Non-pigmented ciliary epithelial cell (primary cell): Measurements from ENCODE around the gene HCFC1R1.

ENCODE experiments used
- DNase-seq: peaks from one replicate; pipeline ENCODE4 v3.0.0-alpha.2; 2010; ENCODE audit warnings: low read depth

The HCFC1R1 gene

GRCh38 chr16:3001316-3001715, 22.4 kb downstream of the HCFC1R1 start:
- DNase-seq: no peak

DNA sequence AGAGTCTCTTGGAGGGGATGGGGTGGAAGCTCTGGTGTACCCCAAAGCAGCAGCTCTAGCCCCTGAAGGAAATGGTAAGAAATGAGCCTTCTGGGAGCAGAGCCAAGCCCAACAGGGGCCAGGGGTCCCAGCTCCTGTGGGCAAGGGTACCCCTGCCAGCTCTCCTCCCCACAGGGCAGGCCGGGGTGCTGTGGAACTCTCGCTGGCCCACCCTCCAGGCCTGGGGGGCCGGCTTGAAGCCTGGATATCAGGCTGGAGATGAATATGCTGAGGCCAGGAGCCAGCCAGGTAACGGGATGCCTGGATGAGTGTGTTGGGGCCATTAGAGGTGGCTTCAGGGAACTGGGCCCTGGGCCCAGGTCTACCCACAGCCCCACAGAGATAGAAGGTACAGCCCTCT, 23.2 kb downstream of the HCFC1R1 start:
- DNase-seq: no peak

DNA sequence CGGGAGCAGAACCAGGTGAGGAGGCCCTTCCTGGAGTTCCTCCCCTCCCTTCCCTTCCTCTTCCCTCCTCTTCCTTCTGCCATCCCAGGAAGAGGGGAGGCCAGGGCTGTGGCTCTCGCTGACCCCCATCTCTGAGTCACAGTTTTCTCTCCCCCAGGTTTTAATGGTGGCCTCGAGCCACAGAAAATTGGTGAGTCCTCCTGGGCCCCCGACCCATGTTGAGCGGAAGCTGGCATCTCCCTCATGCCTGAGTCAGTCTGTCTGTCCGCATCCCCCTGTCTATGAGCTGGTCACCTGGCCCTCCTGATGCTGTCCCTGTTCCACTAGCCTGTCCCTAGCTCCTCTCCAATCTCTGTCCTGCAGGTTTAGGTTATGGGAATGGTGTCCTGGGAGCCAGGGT, 23.8 kb downstream of the HCFC1R1 start:
- no peak for DNase-seq

GRCh38 chr16:2996298-2996697, 27.4 kb downstream of the HCFC1R1 start:
- DNase-seq: no peak

DNA sequence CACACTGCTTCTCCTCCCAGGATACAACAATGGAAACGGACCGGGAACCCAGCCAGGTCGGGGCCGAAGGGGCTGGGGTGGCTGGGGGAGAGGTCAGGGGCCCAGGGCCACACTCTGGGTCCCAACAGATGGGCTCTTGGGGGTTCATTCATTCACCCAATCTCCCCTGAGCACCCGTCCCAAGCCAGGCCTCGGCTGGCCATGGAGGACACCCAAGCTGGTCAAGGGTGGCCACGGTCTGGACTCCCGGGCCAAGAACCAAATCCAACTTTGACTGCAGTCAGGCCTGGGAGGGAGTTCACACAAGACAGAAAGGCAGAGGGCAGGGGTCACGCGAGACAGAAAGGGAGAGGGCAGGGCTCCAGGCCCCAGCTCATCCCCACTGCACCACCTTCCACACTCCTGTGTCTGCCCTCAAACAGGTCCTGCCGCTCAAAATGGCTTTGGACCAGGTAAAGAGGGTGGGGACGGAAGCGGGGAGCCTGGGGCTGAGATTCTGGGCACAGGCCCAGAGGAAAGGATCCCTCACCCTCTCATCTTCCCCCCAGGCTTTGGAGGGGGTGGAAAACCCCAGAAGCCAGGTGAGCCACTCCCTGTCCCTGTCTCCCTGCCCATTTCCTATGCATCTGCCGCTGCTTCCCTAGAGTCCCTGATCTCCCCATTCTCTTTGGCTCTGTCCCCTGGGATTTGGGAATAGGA, 31.2 kb downstream of the HCFC1R1 start:
- DNase-seq: no peak

DNA sequence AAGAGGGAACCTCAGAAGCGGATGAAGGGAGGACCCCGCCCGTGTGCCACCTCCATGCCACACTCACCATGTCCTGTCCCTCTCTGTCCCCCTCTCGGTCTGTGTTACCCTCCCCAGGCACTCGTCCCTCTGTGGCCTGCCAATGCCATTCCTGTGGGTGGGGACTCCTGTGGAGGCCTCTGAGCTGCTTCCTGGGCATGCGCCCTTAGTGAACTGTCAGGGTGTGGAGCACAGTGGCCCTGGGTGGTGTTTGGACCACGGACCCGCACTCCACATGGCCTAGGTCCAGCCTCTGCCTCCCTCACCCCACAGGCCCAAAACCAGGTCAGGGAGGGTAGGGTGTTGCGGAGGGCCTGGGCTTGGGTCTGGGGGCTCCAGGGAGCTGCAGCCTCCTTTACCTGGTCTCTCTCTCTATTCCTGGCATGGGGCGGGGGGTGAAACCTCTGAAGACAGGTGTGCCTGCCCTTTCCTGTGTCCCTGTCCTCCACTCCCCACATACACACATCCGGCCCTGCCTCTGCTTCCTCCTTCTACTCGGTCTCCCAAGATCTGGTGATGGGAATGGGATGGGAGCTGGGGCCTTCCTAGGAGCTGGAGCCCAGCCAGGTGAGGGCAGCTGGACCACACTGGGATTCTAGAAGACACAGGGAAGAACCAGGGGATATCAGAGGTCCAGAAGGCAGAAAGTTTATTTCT, 32.0 kb downstream of the HCFC1R1 start:
- DNase-seq: no peak

DNA sequence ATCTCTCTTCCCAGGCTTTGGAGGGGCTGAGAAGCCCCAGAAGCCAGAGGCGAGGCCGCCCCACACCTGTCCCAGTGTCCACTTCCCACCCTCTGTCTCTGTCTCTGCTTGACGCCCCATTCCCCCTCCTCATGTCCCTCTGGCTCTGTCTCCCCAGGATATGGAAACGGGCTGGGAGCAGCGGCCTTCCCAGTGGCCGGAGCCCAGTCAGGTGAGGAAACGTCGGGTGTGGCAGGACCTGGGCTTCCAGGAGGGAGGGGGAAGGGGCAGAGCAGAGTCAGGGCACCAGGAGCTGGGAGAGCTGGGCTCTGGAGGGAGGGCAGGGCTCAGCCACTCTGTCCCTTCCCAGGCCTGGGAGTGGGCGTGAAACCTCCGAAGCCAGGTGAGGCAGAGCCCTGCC, 32.9 kb downstream of the HCFC1R1 start:
- no peak for DNase-seq

DNA sequence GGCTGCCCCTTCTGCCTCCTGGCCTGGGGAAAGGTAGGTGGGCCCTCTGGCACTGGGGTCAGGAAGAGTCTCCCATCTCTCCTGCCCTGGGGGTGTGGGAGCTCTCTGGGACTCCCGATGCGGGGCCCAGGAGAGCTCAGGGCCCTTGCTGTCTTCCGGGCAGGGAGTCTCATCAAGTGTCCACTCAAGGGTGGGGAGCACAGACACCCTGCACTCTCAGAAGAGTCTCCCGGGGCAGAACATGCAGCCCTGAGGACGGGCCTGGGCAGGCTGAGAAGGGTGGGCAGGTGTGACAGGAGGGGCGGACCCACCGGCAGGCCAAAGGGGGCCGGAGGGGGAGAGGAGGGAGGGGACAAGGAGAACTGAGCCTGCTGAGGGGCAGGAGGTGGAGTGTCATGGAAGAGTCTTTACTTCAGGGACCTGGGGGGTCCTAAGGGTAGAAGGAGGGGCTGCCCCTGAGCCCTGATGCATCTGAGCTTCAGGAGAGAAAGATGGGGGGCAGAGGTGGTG, 35.1 kb downstream of the HCFC1R1 start:
- no peak for DNase-seq

DNA sequence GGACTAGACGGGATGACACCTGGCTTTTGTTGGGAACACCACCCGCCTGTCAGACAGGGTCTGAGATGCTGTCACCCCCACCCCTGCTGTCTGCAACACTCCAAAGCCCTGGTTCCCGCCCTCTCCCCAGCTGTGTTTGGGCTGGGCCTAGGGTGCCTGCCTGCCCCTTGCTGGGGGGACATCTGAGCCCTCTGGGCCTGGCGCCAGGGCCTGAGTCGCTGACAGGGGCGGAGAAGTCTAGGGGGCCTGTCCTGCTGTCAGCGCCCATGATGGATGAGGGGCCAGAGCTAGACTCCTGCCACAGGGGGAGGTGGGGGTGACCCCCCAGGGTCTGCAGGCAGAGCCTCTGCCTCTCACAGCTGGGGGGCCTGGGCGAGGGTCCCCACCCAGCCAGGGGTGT, 35.9 kb downstream of the HCFC1R1 start:
- DNase-seq: no peak

DNA sequence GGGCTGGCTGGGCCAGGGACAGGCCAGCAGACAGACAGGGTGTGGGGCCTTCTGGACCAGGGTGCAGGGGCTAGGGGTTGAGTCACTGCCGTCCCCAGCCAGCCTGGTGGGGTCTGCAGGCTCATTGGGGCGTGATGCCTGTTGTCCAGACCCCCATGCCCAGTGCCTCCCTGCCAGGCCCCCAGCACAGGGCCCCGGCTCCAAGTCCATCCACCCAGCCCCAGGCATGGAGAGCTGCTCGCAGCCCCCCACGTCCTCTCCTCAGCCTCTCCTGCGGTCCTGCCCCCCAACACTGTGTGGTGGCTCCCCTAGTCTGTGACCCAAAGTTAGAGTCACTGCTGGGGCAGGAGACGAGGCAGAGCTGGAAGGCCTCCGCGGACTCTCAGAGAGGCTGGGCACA, 36.5 kb downstream of the HCFC1R1 start:
- DNase-seq: no peak

DNA sequence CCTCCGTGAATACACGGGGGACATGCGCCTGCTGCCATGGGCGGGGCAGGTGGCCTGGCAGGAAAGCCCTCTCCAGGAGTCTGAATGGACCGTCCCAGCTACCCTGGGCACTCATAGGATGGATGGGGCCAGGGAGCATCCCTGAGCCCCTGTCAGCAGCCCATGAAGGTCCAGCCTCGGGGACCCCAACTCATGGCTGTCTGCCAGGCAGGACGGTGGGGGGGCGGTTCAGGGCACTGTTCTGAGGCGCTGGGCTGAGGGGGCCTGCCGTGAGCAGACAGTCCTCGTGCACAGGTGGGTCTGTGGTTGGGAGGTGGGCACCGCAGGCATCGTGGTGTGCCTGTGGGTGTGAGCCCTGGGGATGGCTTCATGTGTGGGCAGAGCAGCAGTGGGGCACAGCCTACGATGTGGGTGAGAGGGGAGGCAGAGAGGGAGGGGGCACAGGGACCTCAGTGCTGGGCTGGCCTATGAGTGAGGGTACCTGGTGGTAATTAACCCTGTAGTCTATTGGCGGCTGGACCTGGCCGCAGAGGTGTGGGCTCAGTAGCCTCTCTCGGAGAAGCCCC, 37.0 kb downstream of the HCFC1R1 start:
- no peak for DNase-seq

DNA sequence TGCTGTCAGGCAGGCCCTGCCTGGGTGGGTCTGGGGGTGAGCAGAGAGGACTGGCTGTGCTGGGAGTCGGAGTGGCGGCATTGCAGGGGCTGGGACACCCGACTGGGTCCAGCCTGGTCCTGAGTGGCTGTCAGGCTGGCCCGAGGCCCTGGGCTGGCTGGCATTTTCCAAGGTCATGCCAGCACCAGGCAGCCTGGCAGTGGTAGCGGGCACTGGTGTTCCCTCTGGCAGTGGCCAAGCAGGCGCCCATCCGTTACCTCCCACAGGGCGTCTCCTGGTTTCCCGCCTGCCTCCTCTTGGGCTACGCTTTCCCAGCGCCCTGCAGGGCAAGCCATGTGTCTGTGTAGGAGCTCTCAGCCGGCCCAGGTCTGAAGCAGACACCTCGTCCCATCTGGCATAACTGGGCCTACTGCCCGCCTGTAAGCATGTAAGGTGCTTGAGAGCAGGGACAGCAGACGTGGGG, 37.8 kb downstream of the HCFC1R1 start:
- DNase-seq: no peak

GRCh38 chr16:2985462-2985861, 38.3 kb downstream of the HCFC1R1 start:
- DNase-seq: no peak

- DNase-seq: no peak
Observed at GRCh38 chr16:2983706-2984136, 40.0 kb downstream of the HCFC1R1 start.

GRCh38 chr16:2982402-2982801, 41.3 kb downstream of the HCFC1R1 start:
- DNase-seq: no peak

- DNase-seq: no peak
Observed at GRCh38 chr16:2981899-2982250, 41.9 kb downstream of the HCFC1R1 start.

DNA sequence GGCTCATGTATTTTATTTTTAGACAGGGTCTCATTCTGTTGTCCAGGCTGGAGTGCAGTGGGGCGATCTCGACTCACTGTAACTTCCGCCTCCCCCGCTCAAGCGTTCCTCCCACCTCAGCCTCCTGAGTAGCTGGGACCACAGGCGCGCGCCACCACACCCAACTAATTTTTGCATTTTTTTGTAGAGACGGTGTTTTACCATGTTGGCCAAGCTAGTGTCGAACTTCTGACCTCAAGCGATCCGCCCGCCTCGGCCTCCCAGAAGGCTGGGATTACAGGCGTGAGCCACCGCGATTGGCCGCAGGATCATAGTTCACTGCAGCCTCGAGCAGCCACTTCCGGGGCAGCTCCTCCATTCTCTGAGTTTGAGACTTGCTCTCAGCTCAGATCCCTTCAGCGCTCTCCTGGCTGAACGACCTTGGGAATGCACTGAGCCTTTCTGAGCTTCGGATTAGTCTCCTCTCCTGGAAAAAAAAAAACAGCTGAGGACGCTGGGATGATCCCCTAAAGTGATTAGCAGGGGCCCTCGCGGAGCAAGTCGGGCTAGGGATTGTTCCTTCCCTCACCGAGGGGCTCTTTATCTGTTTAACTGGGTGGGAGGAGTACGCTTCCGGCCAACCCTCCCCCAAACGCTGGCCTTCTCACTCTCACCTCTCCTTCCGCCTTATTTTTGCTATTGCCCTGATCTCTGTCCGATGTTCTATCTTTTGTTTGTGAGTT, 42.4 kb downstream of the HCFC1R1 start:
- DNase-seq: no peak

DNA sequence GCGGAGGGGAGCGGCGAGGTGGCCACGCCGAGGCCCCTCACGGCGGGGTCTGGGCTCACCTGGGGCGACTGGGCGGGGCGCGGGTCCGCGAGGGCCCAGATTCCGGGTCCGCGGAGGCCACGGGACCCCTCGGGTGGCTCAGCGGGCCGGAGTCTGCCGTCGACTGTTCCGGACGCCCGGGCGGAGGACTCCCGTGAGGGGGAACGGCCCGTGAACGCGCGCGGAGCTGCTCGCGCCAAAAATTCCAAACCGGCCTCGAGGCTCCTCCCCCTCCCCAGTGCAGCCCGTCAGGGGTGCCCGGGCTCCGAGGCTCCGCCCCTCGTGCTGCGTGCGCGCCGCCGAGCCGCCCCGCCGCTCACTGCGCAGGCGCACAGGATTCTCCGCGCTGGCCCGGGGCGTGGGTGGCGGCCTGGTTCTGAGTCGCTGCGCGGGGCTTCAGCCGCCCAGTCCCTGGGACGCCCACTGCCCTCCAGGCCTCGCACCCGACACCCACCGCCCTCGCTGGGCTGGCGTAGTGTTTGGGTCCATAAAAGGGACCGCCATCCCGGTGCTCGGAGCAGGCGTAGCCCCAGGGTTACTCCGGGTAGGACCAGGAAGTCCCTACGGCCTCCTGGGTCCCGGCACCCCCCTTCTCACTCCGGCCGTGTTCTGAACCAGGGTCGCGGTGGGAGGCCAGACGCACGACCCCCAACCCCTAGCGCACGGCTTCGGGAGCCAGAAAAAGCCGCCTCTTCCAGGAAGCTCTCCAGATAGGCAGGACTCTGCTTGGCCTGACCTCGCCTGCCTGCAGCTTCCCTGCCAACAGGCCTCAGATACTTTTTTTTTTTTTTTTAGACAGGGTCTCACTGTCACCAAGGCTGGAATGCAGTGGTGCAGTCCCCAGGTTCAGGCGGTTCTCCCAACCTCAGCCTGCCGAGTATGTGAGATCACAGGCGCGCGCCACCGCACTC, 43.2 kb downstream of the HCFC1R1 start, which contains the start of gene PKMYT1:
PKMYT1 (minus strand) TSS at position 220 of the 950 bp plus-strand sequence. CDS start 789 bp downstream, outside the sequence.
- DNase-seq: no peak

DNA sequence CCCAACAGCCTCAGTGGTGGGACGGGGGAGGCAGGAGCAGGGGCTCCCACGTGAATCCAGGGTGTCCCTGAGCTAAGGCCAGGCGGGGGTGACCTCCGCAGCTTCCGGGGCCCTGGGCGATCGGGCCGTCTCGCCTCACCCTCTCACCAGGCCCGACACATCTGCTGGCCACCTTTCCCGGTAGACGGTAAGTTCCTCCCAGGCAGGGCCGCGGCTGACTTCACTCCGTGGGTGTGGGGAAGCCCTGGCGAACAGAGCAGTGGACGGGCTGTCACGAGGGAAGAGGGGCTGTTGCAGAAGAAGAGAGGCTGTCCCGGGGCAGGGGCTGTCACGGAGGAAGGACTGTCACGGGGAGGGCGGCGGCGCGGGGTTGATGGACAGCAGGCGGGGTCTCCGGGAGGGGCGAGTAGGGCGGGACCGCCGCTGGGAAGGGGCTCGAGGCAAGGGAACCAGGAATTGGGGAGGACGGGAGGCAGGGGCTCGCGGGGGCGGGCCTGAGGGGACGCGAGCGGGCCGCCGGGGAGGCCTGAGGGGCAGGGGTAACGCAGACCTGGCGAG, 44.0 kb downstream of the HCFC1R1 start:
- DNase-seq: no peak

GRCh38 chr16:2977440-2977839, 46.3 kb downstream of the HCFC1R1 start:
- DNase-seq: no peak

DNA sequence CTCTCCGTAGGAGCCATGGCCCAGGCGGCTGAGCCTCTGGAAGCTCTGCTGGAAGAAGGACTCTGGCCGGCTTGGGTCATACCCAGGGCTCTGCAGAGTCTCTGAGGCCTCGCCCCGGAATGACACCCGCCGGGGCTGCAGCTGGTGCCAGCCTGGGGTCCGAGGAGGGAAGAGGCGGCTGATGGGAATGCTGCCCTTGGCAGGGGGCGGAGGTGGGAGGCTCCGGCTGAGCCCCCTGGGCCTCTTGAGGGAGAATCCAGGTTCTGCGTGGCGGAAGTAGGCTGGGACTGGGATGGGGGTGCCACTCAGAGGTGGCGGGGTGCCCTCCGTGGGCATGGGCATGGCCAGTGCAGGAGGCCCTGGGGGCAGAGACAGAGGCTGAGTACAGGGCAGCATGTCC, 47.1 kb downstream of the HCFC1R1 start:
- DNase-seq: no peak
